Tibial artery (tissue), 4 donors: ENCODE results near the gene CDYL2.

Source experiments
- DNase-seq, 2 donors: peaks; one replicate each; pipeline ENCODE4 v3.0.0-alpha.2; 2019
- H3K27ac ChIP-seq, 2 donors: fragments of 200-600 bp; sonication (generic) in 1 of 2; 1 replicate in 1 of 2; 2 replicates in 1 of 2; pipeline ENCODE4 v1.5.1; 2018 to 2019; ENCODE audit warnings: mild to moderate bottlenecking in 1 of 2
- H3K27me3 ChIP-seq, 2 donors: fragments of 200-600 bp; sonication (generic) in 1 of 2; one replicate each; pipeline versions ENCODE4 v1.5.1 to v1.6.0; 2016 to 2019
- H3K36me3 ChIP-seq, 3 donors: fragments of 200-600 bp; sonication (generic) in 2 of 3; one replicate each; pipeline ENCODE4 v1.5.1; 2016 to 2019; ENCODE audit warnings: mild to moderate bottlenecking in 2 of 3
- H3K4me1 ChIP-seq, 4 donors: fragments of 200-600 bp; sonication (generic) in 2 of 4; 1 replicate in 3 of 4; 2 replicates in 1 of 4; pipeline ENCODE4 v1.5.1; 2016 to 2019
- H3K4me3 ChIP-seq, 2 donors: fragments of 200-600 bp; sonication (generic) in 1 of 2; 1 replicate in 1 of 2; 2 replicates in 1 of 2; pipeline ENCODE4 v1.5.1; 2018 to 2019; ENCODE audit warnings: mild to moderate bottlenecking in 2 of 2
- H3K9me3 ChIP-seq, 3 donors: fragments of 200-600 bp; sonication (generic) in 1 of 3; one replicate each; pipeline ENCODE4 v1.5.1; 2016 to 2019
- CTCF ChIP-seq, 2 experiments: fragments of 200-600 bp in 1 of 2; fragments of 450-650 bp in 1 of 2; IDR thresholded peaks; one replicate each; pipeline ENCODE4 v1.5.1; 2017 to 2019; ENCODE audit warnings: antibody characterized with exemption in 2 of 2, mild to moderate bottlenecking in 1 of 2, moderate library complexity in 1 of 2
- intact Hi-C: fragments of 100-400 bp; cut with DNase I; formaldehyde crosslinking; loops from one replicate; pipeline ENCODE4 v1.15.0; 2023; ENCODE audit warnings: low total_unique reads

CDYL2 gene

DNA sequence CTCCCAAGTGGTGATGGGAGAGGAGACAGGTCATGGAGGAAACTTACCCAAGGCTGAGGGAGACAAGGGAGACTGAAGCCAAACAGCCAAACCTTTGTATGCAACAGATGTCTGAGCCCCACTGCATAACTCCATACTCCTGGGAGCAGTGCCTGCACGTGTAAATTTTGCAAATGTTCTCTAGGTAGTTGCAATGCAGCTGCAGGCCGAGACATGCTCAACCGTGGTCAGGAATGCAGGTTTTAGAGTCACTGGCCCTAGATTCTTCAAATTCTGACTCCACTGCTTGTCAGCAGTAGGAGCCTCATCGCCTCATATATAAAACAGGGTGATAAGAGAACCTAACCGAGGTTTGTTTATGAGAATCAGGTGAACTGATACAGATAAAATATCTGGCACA is 252.1 kb downstream of the CDYL2 start:
- Histone ChIP-seq H3K9me3 (no peaks in the 10 kb centered on the region), H3K27me3 (peaks cover 0 to 6% of the 10 kb centered on the region in 2 donors), H3K27ac (no peak overlapping the region), H3K4me1 (no peaks in the 10 kb centered on the region), H3K4me3 (no peak overlapping the region), H3K36me3 (no peaks in the 10 kb centered on the region)
- no peak for DNase-seq
- intact Hi-C loops, result no loop called here
- no peak for TF ChIP-seq CTCF (IDR thresholded peaks at IDR 0.05)
